Small intestine (tissue), 7 donors: Measurements from ENCODE around the gene EHBP1. TPM values are rescaled to one million over a fixed set of nuclear protein-coding genes. Genes with fewer than 3 reads are reported as not detected.

ENCODE experiments used
- DNase-seq, 2 donors: peaks; one replicate each; pipeline versions ENCODE4 v3.0.0 to v3.0.0-alpha.2; 2013
- FAIRE-seq: peaks from 2 replicates; lab custom pipeline; 2012; peaks lifted over from hg19 to GRCh38; lab: Jason Lieb, UNC
- H3K27ac ChIP-seq, 3 donors: one replicate each; pipeline ENCODE4 v1.5.1; 2013; ENCODE audit warnings: low read length in 2 of 3, mild to moderate bottlenecking in 2 of 3, control low read depth in 1 of 3, inconsistent platforms in 1 of 3, low read depth in 1 of 3, moderate library complexity in 1 of 3
- H3K27me3 ChIP-seq, 3 donors: one replicate each; pipeline ENCODE4 v1.6.1; 2013; ENCODE audit warnings: low read length in 3 of 3, inconsistent platforms in 1 of 3; ENCODE audit not compliant: control insufficient read depth in 3 of 3, insufficient read depth in 3 of 3
- H3K36me3 ChIP-seq, 3 donors: one replicate each; pipeline ENCODE4 v1.6.1; 2013; ENCODE audit warnings: low read length in 3 of 3, inconsistent platforms in 1 of 3, low read depth in 1 of 3, mild to moderate bottlenecking in 1 of 3, moderate library complexity in 1 of 3; ENCODE audit not compliant: control insufficient read depth in 3 of 3, insufficient read depth in 2 of 3
- H3K4me1 ChIP-seq, 3 donors: one replicate each; pipeline ENCODE4 v1.6.1; 2013; ENCODE audit warnings: low read length in 2 of 3, inconsistent platforms in 1 of 3, low read depth in 1 of 3, mild to moderate bottlenecking in 1 of 3, moderate library complexity in 1 of 3; ENCODE audit not compliant: control insufficient read depth in 3 of 3, insufficient read depth in 2 of 3
- H3K4me3 ChIP-seq, 3 donors: one replicate each; pipeline ENCODE4 v1.5.1; 2013; ENCODE audit warnings: low read length in 3 of 3, control low read depth in 1 of 3, inconsistent platforms in 1 of 3, low read depth in 1 of 3, mild to moderate bottlenecking in 1 of 3, moderate library complexity in 1 of 3
- H3K9me3 ChIP-seq, 2 donors: one replicate each; pipeline ENCODE4 v1.6.1; 2013; ENCODE audit warnings: low read depth in 1 of 2, low read length in 1 of 2; ENCODE audit not compliant: control insufficient read depth in 2 of 2, insufficient read depth in 1 of 2
- WGBS, 3 donors: extraction: QIAGEN DNeasy Blood & Tissue Kit; methylation state at CpG; one replicate each; pipeline ENCODE4 v1.1.7; 2013; 5-methylcytosine and 5-hydroxymethylcytosine counted together
- polyA plus RNA-seq, 4 donors: library from polyadenylated mRNA; stranded (reverse) in 3 of 4; unstranded in 1 of 4; fragments of 200-250 nt in 3 of 4; fragments of 120-200 nt in 1 of 4; gene quantifications; one replicate each; pipeline versions ENCODE4 v1.2.1 to v1.2.3, GENCODE V29; 2013
- donor health status: healthy with polysubstance abuse.
- donor health status: control.
- donor health status: control.
- donor health status: Bipolar disorder and iron deficiency.
- donor health status: healthy.

Gene EHBP1
- polyA plus RNA-seq, 4 donors = 11.0 to 29.7 (median 11.5) TPM

DNA sequence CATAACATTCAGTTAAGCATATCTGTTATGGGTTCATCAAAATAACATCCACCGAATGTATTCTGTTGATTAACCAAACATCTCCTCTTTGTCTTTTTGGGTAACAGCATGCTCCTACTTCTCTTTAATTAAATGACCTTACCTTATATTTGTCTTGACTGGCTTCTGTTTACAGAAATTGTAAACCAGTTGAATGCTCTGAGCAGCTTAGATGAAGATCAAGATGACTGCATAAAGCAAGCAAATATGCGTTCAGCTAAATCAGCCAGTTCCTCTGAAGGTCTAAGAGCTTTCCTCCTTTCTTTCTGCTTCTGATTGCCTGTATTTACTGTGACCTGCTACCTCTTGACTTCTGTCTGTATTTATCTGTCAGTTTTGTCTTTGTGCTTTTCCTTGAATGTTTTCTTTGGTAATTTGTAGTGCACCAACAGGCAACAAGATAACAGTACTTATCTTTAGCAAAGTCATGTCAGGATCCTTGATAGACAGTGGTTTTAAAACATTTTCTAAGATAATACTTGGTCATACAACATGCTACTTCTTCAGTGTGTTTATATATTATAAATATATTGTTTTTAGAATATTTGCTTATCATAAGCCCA lies 152.8 kb downstream of the EHBP1 start:
- Histone ChIP-seq H3K4me1 (no peaks in the 10 kb centered on the region), H3K9me3 (peaks cover 0 to 9% of the 10 kb centered on the region in 2 donors), H3K4me3 (no peak overlapping the region), H3K36me3 (peaks cover 0 to 20% (median 0%) of the 10 kb centered on the region in 3 donors), H3K27ac (no peak overlapping the region), H3K27me3 (no peaks in the 10 kb centered on the region)
- WGBS, 3 donors = 77 to 94% (median 86%) methylated on average over 2 of the region's 2 CpGs
- FAIRE-seq (no peak), DNase-seq (no peak)

DNA sequence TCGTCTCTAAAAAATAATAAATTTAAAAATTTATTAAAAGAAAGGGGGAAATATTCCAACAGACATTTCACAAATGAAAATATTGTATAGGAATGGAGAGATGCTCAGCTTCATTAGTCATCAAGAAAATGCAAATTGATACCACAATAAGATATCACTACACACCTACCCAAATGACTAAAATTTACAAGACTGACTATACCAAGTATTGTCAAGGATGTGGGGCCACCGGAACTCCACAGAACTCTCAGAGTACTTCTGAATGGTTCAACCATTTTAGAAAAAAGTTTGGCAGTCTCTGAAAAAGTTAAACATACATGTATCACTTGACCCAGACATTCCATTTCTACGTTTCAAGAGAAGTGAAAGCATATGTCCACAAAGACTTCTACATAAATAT lies 163.4 kb downstream of the EHBP1 start:
- WGBS, 3 donors = 82 to 92% (median 83%) methylated on average over 3 of the region's 3 CpGs
- DNase-seq (no peak), FAIRE-seq (no peak)

DNA sequence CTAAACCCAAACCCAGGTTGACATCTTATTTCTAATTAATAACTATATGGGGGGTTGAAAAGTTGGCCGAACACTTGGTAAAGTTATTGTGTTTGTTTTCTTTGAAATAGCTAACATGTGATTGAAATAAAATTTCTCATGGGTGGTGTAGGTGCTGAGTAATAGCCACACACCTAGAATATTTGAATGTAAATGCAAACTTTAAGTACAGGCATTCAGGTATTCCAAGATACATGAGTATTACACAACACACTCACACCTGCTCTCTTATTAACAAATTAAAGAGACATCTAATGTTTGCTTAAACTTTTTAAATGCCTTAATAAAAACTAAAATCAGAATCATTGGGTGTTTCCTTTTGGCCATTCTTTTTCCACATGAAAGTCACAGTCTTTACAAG lies 165.5 kb downstream of the EHBP1 start:
- no peak overlapping the region for H3K4me3 ChIP-seq
- peaks cover 0 to 7% (median 3%) of the 10 kb centered on the region in 3 donors for H3K36me3 ChIP-seq
- H3K4me1 ChIP-seq = no peaks in the 10 kb centered on the region
- FAIRE-seq (no peak), DNase-seq (no peak)
- H3K27ac ChIP-seq = no peak overlapping the region
- no peaks in the 10 kb centered on the region for H3K27me3 ChIP-seq
- peaks cover 0 to 11% of the 10 kb centered on the region in 2 donors for H3K9me3 ChIP-seq
- 89 to 100% (median 94%) methylated on average over 1 of the region's 1 CpG for WGBS, 3 donors

More for the DNA sequence above, 163.4 kb downstream of the EHBP1 start:
- H3K4me3 ChIP-seq = no peak overlapping the region
- no peaks in the 10 kb centered on the region for H3K9me3 ChIP-seq
- H3K27me3 ChIP-seq = no peaks in the 10 kb centered on the region
- H3K36me3 ChIP-seq = peaks cover 0 to 3% (median 2%) of the 10 kb centered on the region in 3 donors
- no peaks in the 10 kb centered on the region for H3K4me1 ChIP-seq
- no peak overlapping the region for H3K27ac ChIP-seq

DNA sequence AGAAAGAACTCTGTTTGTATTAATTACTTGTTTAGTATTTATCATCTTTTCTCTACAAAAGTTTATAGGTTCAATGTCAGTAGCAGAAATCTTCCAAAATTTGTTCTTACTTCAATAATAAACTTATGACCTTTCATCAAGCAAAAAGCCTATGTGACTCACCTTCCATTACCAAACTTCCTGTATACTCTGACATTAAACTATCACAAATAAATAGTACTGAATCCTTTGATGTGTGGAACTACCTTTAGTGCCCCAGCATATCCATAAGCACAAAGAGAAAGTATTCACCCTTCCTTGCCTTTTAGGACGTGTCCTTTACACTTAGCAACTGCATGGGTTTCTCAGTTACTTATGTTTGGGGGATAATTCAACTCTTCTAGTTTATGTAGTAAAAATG lies 166.0 kb downstream of the EHBP1 start:
- FAIRE-seq (no peak), DNase-seq (no peak)
- H3K4me3 ChIP-seq = no peak overlapping the region
- H3K9me3 ChIP-seq = peaks cover 0 to 13% of the 10 kb centered on the region in 2 donors
- H3K36me3 ChIP-seq = peaks cover 0 to 8% (median 2%) of the 10 kb centered on the region in 3 donors
- H3K27me3 ChIP-seq = no peaks in the 10 kb centered on the region
- H3K4me1 ChIP-seq = no peaks in the 10 kb centered on the region
- no peak overlapping the region for H3K27ac ChIP-seq
- 90 to 97% (median 95%) methylated on average over 1 of the region's 1 CpG for WGBS, 3 donors

DNA sequence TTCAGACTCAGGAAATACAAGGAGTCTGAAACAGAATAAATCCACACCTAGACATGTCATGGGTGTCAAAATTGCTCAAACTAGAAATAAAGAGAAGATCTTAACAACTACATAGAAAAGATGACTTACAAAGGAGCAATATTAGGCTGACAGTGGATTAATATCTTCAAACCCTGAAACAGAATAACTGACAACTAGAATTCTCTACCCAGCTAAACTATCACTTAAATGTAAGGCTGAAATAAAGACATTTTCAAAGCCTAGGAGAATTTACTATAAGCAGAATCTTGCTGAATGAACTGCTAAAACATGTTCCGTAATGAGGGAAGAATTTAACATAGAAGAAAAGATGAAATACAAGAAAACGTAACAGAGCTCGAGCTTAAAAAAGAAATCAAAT lies 168.1 kb downstream of the EHBP1 start:
- H3K36me3 ChIP-seq = peaks cover 0 to 10% (median 2%) of the 10 kb centered on the region in 3 donors
- no peaks in the 10 kb centered on the region for H3K27me3 ChIP-seq
- WGBS, 3 donors = 98 to 99% (median 98%) methylated on average over 3 of the region's 3 CpGs
- no peak overlapping the region for H3K4me3 ChIP-seq
- DNase-seq = no peak
- FAIRE-seq = no peak
- no peak overlapping the region for H3K27ac ChIP-seq
- H3K4me1 ChIP-seq = no peaks in the 10 kb centered on the region
- peaks cover 0 to 16% of the 10 kb centered on the region in 2 donors for H3K9me3 ChIP-seq

DNA sequence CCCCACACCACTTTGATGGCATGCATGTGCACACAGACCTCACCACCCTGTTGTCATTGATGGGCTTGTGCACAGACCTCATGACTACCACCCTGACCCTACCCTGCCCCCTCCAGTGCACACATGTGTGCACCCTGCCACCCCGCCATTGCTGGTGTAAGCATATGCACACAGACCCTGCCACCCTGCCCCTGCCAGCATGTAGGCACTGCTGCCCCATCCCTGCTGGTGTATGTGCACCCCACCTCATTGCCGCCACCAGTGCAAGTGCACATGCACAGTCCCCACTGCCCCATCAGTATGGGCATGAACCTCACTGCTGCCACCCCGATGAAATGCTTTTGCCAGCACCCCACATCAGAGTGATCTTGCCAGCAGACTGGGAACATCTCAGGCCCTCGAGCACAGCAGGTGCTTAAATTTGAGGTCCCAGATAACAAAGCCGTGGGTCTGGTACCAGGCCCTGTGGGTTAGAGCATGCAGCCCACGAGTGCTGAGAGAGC lies 169.4 kb downstream of the EHBP1 start:
- H3K36me3 ChIP-seq = peaks cover 0 to 12% (median 2%) of the 10 kb centered on the region in 3 donors
- DNase-seq = no peak

DNA sequence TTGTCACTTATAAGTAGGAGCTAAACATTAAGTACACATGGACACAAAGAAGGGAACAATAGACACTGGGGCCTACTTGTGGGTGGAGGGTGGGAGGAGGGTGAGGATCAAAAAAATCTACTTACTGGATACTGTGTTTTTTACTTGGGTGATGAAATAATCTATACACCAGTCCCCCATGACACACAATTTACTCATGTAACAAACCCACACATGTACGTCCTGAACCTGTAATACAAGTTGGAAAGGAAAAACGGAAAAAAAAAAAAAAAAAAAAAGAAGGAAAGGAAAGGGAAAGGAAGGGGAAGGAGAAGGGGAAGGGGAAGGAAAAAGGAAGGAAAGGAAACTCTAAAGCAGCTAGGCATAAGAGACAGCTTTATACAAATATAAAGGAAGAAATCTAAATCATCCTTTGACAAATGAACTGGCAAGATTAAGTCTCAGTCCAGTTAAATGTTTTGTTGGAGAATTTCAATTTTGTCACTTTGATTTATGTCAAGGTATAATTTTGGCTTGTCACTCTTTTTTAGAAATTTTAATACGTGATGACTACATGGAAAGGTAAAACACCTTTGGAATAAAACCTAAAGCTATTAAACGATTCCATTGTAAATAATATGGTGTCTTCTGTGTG lies 175.8 kb downstream of the EHBP1 start:
- H3K4me3 ChIP-seq = no peak overlapping the region
- no peaks in the 10 kb centered on the region for H3K4me1 ChIP-seq
- H3K27ac ChIP-seq = no peak overlapping the region
- H3K9me3 ChIP-seq = peaks cover 0 to 6% of the 10 kb centered on the region in 2 donors
- 88 to 96% (median 94%) methylated on average over 4 of the region's 4 CpGs for WGBS, 3 donors
- FAIRE-seq (no peak), DNase-seq (no peak)
- no peaks in the 10 kb centered on the region for H3K27me3 ChIP-seq
- peaks cover 0 to 5% (median 0%) of the 10 kb centered on the region in 3 donors for H3K36me3 ChIP-seq

More for the DNA sequence above, 169.4 kb downstream of the EHBP1 start:
- Histone ChIP-seq H3K27ac (no peak overlapping the region), H3K4me3 (no peak overlapping the region), H3K27me3 (no peaks in the 10 kb centered on the region), H3K9me3 (peaks cover 0 to 18% of the 10 kb centered on the region in 2 donors), H3K4me1 (no peaks in the 10 kb centered on the region)
- 95 to 99% (median 95%) methylated on average over 6 of the region's 6 CpGs for WGBS, 3 donors
- no peak for FAIRE-seq

DNA sequence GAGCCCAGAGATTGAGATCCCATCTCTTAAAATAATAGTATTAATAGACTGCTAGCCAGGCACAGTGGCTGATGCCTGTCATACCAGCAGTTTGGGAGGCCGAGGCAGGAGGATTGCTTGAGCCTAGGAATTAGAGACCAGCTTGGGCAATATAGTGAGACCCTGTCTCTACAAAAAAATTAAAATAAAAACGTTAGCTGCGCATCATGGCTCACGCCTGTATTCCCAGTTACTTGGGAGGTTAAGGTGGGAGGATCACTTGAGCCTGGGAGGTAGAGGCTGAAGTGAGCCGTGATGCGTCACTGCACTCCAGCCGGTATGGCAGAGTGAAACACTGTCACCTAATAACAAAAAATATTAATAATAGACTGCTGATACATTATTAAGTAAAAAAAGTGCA lies 178.1 kb downstream of the EHBP1 start:
- H3K9me3 ChIP-seq = peaks cover 0 to 2% of the 10 kb centered on the region in 2 donors
- DNase-seq (no peak), FAIRE-seq (no peak)
- WGBS, 3 donors = 95 to 99% (median 98%) methylated on average over 7 of the region's 7 CpGs
- no peak overlapping the region for H3K4me3 ChIP-seq
- H3K27me3 ChIP-seq = no peaks in the 10 kb centered on the region
- peaks cover 0 to 2% (median 0%) of the 10 kb centered on the region in 3 donors for H3K36me3 ChIP-seq
- no peak overlapping the region for H3K27ac ChIP-seq
- H3K4me1 ChIP-seq = no peaks in the 10 kb centered on the region
